HG02678 (cell line): ENCODE results near the gene MDK.

Experiments used
- ATAC-seq: cut with Tn5 transposase; IDR thresholded peaks from one replicate; pipeline ENCODE4 v1.9.1; 2021; ENCODE audit warnings: mild to moderate bottlenecking, moderate library complexity; ENCODE audit not compliant: unreplicated experiment

MDK gene

DNA sequence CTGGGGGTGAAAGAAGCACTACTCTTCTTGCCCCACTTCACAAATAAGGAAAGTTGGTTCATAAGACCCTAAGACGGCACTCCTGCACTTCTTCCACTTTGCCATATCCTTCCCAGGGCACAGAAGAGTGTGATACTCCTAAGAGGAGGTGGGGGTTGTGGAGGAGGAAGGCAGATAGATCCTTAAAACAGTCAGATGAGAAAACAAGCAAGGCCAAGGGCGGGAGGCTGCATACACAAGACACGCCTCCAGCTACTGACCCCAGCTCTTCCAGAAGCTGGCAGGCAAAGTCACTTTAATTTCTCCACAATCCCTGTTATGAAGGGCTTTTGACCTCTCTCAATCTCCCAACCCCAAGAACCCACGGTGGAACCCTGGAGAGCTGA is 11.8 kb downstream of the MDK start:
- no peak for ATAC-seq

DNA sequence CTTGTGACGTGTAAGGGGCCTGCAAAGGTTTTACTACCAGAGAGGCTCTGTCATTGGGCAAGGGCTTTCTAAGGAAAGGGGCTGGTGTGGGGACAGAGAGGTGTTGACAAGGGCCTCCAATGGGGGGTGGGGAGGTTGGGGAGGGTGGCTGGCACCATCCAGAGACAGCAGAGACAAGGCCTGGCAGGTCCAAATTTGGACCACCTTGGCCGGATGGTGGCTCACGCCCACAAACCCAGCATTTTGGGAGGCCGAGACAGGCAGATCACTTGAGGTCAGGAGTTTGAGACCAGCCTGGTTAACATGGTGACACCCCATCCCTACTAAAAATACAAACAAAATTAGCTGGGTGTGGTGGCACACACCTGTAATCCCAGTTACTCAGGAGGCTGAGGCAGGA is 12.3 kb downstream of the MDK start:
- no peak for ATAC-seq

DNA sequence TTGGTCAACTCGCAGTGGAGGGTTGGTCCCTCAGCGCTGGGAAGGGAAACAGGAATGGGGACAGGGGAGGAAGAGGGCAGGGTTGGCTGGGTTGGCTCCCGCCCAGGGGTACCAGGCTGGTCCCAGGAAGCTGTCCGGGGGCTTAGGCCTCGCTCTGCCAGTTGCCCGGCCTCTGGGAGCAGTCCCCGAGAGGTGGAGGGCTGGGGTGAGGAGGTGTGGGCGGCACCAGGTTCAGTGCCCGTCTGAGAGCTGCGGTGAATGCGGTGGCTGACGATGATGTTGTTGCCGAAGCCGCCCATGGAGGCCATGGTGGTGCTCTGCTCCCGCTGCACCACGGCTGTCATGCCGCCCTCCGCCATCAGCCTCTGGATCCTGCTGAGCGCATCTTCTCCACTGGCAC is 16.1 kb downstream of the MDK start:
- ATAC-seq: no peak

DNA sequence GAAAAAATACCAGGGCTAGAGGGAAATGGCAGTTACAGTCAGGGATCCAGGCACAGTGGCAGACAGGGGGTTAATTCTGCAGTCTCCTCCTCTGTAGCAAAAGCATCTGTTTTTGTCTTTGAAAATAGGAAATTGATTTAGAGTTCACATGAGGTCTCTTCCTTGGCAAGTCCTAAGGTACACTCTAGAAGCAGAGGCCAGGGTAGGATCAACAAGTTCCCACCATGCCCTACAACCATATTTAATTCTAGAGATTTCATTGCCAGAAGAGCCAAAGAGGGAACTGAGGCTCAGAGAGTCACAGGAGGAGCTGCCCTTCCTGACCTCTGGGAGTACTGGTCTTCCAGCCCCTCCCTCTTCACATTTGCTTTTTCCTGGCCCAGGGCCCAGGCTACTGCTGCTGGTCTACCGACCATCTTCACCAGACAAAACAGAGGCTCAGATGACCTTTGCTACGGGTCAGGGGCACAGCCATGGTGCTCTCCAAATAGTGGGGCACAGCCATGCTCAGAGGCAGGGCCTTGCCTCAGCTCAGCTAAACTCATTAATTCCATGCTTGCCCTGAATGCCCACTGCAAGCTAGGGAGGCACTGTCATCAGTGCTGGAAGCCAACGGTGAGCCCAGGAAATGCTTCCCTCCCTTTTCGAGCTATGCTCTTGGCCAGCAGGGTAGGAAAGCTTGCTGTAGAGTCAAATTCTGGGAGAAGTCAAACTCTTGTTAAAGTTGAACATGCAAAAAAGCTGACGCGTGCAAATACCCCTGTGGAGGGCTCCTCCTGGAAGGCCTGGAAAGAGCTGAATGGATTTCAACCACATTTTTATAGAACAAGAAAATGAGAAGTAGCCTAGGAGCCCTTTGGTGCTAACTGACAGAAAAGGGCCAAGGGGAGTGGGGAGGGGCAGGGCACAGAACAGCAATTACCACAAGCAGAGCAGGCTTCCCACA is 21.8 kb downstream of the MDK start:
- no peak for ATAC-seq

DNA sequence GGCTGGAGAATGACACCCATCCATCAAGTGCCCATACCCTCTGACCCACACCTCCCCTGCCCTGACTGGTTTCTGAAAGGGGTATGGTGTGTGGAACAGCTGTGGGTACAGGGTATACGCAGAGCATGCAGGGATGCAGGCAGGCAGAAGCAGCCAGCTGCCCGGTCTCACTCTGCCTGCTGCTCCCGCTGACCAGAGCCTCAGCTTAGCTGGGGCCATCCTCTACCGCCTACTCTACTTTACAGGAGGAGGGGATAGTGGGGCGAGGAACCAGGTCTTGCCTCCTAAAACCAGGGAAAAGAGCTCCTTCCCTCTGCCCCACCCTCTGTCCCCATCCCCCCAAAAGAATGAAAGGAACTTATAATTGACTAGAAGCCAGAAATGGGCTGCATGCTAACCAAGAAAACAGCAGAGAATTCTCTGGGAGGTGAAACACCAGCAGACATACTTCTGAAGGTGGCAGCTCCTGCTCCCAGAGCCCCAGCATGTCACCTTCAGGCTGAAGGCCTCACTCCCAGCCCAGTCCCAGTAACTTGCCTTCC is 23.1 kb downstream of the MDK start:
- no peak for ATAC-seq

DNA sequence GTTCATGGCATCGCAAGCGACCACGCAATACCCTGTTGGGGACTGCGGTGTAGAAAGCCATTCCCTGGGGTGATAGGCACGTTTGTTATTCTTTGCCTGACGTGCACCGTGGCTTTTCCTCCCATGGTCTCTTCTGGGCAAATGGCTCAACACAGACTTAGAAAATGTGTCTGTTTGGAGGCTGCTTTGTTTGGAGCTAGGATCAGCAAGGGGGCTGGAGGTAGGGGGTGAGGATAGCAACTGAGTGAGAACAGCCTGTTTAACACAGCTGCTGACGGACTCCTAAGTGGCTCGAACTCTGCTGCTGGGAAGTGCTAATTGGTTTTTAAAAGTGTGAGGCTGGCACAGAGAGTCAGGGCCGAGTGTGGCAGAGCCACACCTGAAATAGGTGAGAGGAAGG is 26.2 kb downstream of the MDK start:
- ATAC-seq: no peak

DNA sequence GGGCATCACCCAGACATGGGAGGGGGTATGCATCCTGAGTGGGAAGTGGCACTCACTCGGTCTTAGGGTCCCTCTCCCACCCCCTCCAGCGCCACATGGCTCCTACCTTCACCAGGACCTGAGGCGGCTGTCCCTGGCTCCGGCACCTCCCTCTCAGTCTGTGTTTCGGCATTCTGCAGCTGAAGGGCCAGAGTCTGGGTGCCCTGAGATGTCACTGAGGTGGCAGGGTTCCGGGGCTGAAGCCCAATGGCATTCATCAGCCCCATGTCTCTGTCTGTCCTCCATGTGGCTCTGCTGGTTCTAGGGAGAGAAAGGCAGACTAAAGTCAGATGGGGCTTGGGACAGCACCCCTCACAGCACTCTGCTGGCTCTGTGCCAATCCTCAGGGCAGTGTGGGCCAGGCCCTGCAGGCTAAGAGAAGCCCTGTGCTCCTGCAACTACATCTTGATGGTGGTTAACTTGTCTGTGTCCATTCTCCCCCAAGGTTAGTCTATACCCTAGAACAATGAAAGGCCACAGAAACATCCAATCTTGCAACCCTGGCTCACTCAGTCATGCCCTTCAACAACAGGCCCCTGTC is 27.0 kb downstream of the MDK start:
- no peak for ATAC-seq

DNA sequence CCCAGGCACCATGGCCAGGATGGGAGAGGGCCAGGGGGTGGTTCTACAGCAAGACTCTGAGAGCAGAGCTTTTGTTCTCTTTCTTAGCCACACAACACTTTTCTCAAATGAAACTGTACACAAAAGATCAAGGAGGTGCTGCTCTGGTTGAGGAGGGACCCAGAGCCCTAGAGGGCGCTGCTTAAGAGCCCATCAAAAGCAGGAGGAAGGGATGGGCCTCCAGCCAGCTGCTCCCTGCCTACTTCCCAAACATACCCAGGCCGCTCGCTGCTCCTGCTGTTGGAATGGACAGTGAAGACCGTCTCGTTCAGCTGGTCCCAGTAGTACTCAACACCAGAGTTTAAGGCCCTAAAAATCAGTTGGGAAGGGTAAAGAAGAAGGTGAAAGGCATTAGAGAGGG is 28.6 kb downstream of the MDK start:
- ATAC-seq: no peak

DNA sequence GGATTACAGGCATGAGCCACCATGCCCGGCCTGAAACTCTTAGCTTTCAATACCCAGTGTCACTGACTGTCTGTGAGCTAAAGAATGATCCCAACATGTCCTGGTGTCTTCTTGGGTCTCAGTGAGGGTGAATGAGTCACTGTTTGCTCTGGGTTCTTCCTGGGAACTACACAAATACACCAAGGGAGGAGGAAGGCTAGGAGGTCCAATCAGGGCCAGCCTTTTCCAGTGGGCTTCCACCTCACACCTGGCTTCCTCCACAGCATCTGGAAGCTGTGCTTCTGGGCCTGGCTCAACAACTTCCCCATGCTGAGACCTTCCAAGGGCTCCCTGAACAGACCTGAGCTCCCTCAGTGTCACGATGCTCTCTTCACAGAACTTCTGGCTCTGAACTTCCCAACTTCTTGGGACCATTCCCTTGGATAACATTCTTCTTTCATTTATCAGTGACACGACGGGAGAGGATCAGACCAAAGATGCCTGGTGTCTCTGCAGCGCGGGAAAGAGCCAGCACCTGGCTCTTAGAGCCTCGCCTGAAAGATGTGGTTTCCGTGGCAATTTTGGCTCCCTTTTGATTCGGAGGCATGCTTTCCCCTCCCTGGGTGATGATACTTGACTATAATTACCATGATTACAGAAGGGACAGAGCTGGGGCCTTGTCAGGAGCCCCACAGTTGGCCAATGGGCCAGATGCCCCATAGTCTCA is 32.4 kb downstream of the MDK start:
- no peak for ATAC-seq

DNA sequence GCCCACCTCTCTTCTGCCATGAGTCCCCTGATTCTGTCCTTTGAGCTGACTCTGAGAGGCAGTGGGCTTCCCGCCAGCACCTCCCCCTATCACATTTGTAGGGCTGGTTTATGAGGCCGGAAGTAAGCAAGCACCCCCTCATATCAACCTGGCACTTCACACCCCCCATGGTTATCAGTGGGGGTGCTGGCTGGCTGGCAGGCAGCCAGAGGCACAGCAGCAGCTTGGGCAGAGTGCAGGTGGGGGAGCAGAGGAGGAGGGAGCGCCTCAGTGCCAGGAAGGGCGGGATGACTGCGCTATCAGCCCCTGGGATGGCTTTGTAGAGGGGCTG is 33.0 kb downstream of the MDK start:
- ATAC-seq: no peak

DNA sequence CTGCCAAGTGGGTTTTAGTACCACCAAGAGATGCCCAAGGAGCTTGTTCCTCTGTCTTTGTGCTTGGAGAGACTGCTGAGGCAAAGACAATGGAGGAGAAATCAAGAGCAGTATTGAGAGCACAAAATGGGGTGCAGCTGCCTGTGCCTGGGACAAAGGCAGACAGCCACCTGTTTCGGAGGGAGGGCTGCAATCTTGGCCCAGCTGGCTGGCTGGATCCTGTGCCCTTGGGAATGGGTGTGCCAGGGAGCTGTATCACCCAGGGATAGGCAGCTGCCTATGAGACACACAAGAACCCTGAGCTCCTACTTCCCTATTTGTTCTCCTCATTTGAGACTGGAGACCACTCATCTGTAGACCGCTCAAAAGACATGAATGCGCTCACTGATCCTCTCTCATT is 33.4 kb downstream of the MDK start:
- no peak for ATAC-seq

DNA sequence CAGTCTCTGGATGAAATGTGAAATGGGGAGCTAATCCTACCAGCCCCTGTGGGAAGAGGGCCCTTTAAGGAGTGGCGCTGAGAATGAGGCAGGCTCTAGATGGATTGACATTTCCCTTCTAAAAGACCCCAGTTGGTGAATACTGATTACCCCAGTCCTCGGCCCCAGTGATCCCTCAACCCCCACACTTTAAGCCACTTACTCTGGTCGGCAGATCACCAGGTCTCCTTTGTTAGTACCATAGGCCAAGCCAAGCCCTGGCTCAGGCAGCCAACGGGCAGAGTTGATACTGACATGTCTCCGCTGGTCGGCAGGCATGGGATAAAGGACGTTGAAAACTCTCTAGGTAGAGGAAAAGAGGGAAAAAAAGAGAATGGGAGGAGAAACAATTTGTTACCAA is 36.2 kb downstream of the MDK start:
- no peak for ATAC-seq

DNA sequence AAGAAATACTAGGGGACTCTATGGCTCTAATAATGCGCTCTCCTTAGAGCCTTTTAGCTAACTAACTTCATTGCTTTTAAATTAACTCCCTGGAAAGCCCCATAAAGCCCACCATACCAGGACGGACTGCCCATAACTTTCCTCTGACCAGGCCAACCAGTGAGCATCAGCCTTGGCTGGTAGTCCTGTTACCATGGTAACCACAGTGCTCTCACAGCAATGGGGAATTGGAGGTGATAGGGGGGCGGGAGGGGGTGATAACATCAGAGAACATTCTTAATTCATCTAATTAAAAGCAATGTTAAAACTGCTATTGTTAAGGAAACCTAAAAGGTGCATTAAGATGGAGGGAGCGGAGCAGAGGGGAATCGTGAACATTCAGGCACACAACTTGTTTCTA is 37.3 kb downstream of the MDK start:
- ATAC-seq: no peak

DNA sequence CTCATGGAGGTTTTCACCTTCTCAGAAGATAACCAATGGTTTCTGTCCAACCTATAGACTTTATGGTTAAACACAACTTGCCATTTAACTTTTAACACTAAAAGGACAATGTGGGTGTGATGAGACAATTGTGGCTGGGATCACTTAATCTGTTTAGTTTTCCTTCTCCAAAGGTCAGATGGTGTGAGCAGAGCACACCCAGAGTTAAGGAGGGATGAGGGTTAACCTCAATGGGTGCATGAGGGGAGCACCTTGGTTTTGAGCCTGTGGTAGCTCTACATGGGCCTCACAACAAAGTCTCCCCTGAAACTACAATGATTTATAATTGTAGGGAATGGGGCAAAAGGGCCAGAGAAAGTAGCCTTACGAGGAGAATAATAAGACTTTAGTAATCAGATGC is 39.0 kb downstream of the MDK start:
- ATAC-seq: no peak

DNA sequence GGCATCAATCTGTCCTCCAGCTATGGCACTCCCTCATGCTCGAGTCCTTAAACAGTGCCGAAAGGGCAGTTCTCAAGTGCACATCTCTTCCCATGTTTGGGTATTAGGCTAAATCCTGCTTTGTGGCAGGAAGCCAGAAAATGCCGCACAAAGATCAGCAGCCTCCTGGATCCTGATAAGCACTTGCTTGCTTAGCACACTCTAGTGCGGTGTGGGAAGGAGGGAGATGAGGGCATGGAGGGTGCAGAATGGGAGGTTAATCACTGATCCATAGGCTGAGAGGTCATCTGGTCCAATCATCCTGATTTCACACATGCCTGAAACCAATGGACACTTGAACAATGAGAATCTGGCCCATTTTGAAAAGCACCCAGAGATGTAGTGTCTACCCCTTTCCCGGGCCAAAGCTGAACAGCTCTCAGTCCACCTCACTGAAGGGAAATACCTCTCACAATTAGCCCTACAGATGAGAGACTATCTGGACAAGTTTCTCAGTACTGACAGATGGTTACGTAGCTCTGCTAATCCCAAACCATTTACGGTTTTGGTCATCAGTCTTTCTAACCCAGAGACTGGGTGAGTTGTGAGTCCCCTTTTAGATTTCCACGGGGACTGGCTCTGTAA is 39.9 kb downstream of the MDK start:
- no peak for ATAC-seq

DNA sequence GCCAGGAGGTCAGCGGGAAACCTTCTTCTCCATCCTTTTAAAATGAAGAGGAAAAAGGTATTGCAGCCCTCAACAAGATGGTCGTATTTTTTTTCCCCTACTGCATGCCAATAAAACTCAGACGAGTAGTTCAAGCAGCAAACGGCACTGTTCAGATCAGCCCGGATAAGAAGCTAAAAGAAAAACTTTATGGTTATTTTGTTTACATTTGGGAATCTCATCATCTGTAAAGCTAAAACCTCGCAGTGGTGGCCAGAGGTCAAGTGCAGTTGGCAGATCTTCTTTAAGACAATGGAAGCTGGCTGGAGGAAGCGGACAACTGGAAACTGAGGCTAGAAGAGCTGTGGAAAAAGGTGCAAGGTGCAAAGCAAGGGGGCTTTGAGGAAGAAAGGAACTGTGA is 41.1 kb downstream of the MDK start:
- no peak for ATAC-seq

DNA sequence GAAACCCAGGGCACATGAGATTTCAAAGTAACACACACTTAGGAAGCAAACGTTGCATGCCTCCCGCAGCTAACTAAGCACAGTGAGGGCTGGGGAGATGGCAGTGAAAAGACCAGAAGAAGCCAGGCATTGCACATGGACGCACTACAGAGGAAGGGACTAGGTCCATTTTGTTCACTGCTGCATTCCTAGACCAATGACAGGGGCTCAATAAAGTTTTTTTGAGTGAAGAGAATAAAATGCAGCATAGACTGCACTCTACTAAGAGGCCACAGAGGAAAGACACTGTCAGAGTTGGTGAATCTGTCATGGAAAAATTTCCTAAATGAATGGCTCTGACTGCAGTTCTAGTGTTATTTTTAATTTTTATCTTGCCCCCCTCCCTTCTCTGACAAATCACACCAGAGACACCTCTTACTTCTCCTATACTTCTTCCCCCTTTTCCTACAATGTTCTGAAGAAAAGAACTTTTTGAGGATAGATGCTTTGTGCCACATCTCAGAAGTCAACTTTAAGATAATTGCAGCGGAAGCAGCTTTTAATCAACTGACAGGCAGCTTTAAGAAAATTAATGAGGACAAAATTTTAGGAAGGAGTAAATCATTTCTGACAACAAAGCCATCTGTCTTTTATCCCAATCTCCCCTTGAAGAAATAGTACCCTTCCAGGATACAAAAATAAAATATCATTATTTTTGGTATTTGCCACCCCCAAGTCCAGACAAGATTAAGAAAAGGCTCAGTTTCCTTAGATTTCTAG is 44.9 kb downstream of the MDK start:
- no peak for ATAC-seq

DNA sequence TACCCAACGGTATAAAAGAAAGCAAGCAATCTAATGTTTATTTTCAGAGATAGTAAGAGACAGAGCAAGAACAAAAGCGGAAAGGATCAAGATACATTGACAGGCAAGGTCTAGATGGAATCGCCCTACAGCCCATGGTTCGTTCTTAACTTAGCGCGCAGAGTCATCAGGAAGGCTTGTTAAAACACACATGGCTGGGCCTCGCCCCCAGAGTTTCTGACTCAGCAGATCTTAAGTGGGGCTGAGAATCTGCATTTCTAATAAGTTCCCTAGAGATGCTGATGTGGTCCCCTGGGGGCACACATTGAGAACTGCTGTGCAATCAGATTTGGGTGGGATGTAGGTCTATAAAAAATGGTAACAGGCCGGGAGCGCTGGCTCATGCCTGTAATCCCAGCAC is 45.9 kb downstream of the MDK start:
- ATAC-seq: no peak

DNA sequence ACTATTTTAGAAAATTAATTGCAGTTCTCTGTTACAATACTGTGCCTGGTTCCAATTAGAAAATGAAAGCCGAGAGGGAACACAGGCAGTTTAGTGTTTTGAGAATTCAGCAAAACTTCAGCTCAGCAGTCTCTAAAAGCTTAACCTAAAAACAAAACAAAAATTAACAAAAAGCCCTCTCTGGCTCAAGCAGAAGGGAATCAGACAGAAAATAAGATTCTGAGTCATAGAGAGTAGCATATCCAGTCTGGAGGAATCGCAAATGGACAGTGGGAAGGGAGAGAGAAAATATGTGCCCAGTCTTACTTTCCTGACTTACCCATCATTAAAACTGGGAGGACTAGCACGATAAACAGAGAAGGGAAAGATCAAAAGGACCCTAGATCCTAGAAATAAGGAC is 48.2 kb downstream of the MDK start:
- no peak for ATAC-seq

DNA sequence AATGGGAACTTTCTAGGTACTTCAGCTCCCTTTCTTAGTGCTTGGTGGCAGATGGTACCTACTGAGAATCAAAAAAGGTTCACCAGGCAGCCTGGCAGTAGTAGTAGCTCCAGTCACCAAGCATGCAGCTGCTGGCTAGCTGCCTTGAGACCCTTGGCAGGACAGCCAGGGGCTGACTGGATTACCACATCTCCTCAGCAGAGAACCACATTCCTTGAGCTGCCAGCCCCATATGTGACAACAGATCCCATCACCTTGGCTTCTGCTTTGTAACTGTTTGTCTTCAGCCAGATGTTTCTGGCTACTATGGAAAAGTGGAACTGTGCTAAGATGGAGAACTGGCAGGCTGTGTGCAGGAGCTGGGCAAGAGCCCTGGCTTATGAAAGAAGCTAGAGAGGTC is 49.7 kb downstream of the MDK start:
- no peak for ATAC-seq
